RWPE1 (cell line): ENCODE data around the gene GABPA.

Experiments
- CTCF ChIA-PET: fragments of 350-600 bp; sonication (Branson Sonifier 250); formaldehyde crosslinking; extraction: SDS; loops from one replicate; lab custom pipeline; 2021; lab: Yijun Ruan, JAX
- POLR2A ChIA-PET: fragments of 400-600 bp; formaldehyde crosslinking; extraction: SDS; loops from one replicate; lab custom pipeline; 2020; ENCODE audit warnings: antibody characterized with exemption; ENCODE audit not compliant: low non-redundant PET; lab: Yijun Ruan, JAX
- DNase-seq: peaks from one replicate; pipeline ENCODE4 v3.0.0; 2012; ENCODE audit warnings: low spot score
- H3K27ac ChIP-seq: fragments of 450-650 bp; 2 replicates; pipeline ENCODE4 v1.5.1; 2017
- CTCF ChIP-seq: fragments of 450-650 bp; conservative IDR thresholded peaks from 2 replicates; pipeline ENCODE4 v1.5.1; 2017; ENCODE audit warnings: low read depth, mild to moderate bottlenecking

GABPA gene

GRCh38 chr21:25791319-25791718 lies 56.5 kb downstream of the GABPA start:
- H3K27ac ChIP-seq: no peak overlapping the region
- TF ChIP-seq CTCF: no peak
- ChIA-PET CTCF (interaction anchor here (1.1 kb wide), 1 partner anchor 10 kb away, joined by 4 read pairs; no protein-coding TSS in a partner anchor), POLR2A (no interaction called here)
- DNase-seq: no peak

- TF ChIP-seq CTCF: peak; percentile 86
- ChIA-PET CTCF (interaction anchor here (0.5 to 1.5 kb wide), 17 partner anchors 9 to 1044 kb away, joined by 3 to 7 read pairs (median 4); no protein-coding TSS in a partner anchor), POLR2A (no interaction called here)
- H3K27ac ChIP-seq: no peak overlapping the region
- DNase-seq: peak; percentile 68
Observed at GRCh38 chr21:25801217-25802014, 66.6 kb downstream of the GABPA start.

GRCh38 chr21:25806060-25806459 lies 71.3 kb downstream of the GABPA start:
- peak; percentile 8 for DNase-seq
- POLR2A ChIA-PET: no interaction called here
- H3K27ac ChIP-seq: no peak overlapping the region
- CTCF ChIA-PET: no interaction called here
- no peak for TF ChIP-seq CTCF

GRCh38 chr21:25807191-25807590 lies 72.4 kb downstream of the GABPA start:
- no peak for DNase-seq
- ChIA-PET POLR2A (no interaction called here), CTCF (no interaction called here)
- TF ChIP-seq CTCF: no peak
- no peak overlapping the region for H3K27ac ChIP-seq

GRCh38 chr21:25809013-25809412 lies 74.2 kb downstream of the GABPA start:
- POLR2A ChIA-PET: no interaction called here
- TF ChIP-seq CTCF: no peak
- peak; percentile 48 for DNase-seq
- H3K27ac ChIP-seq: no peak overlapping the region
- CTCF ChIA-PET: interaction anchor here (0.5 kb wide), 1 partner anchor 199 kb away, joined by 3 read pairs; no protein-coding TSS in a partner anchor

GRCh38 chr21:25811186-25811585 lies 76.4 kb downstream of the GABPA start:
- CTCF ChIA-PET: interaction anchor here (0.7 kb wide), 1 partner anchor 43 kb away, joined by 3 read pairs; no protein-coding TSS in a partner anchor

More at GRCh38 chr21:25811186-25811585, 76.4 kb downstream of the GABPA start:
- DNase-seq: no peak
- POLR2A ChIA-PET: no interaction called here
- TF ChIP-seq CTCF: no peak
- no peak overlapping the region for H3K27ac ChIP-seq
